Activated CD4-positive, CD25-positive, alpha-beta regulatory T cell treated with anti-CD3 and anti-CD28 coated beads, Interleukin-2, amount 50 U/mL, for 24 hours (primary cell): Measurements from ENCODE around the gene DNASE2B.
A peak's percentile ranks its signal among the peaks of the same experiment; 100 is the strongest.

Experiments used
- ATAC-seq, 2 donors: fragments of 150-1000 bp; cut with Tn5 transposase; one replicate each; pipeline ENCODE4 v1.10.0; 2021; ENCODE audit warnings: mild to moderate bottlenecking in 1 of 2, moderate library complexity in 1 of 2

Gene DNASE2B, protein sequence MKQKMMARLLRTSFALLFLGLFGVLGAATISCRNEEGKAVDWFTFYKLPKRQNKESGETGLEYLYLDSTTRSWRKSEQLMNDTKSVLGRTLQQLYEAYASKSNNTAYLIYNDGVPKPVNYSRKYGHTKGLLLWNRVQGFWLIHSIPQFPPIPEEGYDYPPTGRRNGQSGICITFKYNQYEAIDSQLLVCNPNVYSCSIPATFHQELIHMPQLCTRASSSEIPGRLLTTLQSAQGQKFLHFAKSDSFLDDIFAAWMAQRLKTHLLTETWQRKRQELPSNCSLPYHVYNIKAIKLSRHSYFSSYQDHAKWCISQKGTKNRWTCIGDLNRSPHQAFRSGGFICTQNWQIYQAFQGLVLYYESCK

DNA sequence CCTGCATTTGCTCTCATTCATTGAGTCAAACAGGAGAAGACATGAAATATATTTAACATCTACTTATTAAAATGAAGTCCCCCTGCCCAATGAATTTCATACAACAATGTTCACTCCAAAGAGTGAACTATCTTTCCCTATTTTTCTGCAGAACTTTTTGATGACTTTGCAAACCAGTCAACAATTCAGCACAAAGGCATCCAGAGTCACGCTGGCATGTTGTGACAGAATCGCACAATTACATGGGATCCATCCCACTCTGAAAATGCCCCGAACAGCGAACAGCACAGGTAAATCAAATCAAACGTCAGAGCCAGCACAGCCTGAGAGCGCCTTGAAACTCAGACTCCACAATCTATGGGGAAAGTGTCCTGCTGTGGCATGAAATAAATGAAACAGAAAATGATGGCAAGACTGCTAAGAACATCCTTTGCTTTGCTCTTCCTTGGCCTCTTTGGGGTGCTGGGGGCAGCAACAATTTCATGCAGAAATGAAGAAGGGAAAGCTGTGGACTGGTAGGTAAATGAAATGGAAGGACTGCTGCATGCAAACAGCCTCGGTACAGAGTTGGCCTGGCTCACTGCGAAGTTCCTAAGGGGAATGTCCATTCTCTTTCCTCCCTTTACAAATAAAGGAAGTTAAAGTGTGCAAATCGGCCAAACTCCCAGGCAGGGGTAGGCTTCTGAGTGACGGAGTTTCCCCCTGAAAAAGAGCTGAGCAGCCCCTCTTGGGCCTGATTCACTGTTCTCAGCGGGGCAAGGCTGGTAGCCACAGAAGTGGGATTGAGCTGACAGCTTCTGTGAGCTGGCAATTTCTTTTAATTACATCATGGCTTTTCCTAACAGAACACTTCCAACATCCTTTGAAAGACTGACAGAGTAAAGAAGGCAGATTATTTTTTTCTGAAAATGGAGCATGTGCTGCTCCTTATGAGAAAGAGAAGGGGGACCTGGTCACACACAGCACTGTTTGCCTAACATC lies at the start of gene DNASE2B:
TSS of gene DNASE2B (plus strand) at position 310 of the 981 bp plus-strand sequence. CDS start at position 391, 81 bp downstream.
- no peak for ATAC-seq

DNA sequence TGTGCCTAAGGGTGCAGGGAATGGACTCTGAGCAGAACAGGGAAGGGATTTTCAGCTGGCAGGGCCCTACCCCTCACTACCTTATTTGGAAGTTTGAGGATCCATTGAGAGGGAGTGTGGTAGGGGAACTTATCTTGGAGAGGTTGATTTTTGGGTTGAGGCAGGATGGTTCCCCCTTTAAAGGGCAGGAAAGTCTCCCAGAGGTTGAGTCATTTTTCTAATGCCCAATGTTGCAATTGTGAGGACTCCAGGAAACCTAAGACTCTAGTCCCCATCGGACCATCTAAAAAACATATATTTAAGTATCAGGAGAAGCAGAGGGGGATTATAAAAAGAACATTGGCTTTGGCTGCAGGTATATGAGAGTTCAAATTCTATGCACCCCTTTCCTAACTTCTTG lies 49.5 kb upstream of the DNASE2B start:
- ATAC-seq: no peak

DNA sequence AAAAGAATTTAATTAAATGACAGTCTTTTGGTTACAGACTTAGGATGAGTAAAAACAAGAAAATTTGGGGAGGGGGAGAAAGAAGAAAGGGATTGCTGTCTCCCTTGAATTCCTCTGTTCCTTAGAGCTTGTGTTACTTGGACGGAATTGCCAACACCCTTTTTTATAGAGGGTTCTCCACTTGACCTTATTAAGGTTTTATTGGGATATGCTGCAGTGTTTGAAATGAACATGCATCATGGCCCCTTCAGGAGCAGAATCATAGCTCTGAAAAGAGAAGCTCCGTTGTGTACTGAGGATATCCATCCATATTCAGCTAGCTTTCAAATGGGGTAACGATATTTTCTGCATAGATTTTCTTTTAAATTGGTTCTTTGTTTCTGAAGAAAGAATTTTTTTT lies 48.2 kb upstream of the DNASE2B start:
- ATAC-seq: no peak

DNA sequence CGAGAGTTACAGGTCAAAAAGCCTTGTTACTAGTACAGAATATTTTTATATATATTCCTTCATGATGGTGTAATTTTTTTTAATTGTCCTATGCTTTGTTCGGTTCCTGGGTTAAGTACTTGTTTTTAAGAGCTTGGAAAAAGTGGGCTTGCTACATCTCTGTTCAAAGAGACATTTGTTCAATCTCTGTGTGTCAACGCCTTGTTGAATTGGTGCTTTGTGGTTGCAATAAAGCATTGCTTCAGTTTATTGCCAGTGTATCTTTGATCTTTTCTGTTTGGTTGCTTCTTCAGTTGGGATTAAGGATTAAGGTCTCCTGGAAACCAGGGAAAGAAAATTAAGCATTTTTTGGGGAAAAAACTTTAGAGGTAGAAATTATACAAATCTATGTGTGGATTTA lies 47.7 kb upstream of the DNASE2B start:
- no peak for ATAC-seq

DNA sequence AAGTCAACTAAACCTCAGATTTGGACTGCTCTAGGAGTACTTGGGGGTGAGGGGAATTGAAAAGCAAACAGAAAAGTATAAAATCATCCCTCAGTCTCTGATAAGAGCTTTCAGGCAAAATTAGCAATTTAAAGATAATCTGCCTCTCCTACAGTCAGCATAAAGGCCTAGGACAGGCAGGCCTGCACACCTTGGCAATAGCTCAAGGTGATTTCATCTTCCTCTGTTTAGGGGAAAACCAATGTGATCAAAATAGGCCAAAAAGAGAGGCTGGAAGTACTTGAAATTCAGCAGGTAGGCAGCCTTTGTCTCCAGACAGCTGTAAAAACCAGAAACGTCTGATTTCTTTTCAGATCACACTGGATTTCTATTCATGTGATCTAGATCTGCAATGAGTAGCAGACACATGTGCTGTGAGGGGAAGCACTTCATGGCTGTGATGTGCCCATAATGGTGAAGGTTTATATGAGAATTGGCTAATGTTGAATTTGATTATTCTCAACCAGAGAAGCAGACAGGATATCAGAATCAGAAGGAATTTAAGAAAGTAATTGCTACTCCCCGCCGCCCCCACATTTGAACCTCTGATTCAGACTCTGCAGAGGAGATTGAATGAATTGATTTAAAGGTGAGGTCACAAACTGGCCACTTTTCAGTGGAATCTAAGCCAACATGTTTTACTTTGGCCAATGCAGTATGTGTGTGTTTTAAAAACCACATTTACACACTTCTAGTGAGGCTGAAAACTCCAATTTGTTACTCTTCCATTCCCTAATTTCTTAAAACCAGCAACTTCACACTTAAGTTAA lies 45.8 kb upstream of the DNASE2B start:
- no peak for ATAC-seq

DNA sequence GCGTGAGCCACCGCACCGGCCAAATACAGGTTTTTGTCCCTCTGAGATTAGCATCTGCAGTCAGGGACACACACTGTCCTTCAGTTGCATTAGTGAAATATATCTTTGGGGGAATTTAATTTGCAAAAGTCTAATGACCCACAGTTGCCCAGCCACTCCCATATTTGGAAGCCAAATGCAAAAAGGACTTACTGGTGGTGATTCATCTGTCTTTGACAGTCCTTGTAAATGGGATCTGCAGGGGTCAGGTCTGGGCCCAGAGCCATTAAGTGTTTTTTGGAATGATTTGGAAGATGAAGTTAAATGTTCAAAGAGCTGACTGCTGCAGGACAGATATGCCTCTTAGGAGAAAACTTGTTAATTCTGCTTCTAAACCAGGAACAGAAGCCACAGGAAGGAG lies 44.6 kb upstream of the DNASE2B start:
- no peak for ATAC-seq

DNA sequence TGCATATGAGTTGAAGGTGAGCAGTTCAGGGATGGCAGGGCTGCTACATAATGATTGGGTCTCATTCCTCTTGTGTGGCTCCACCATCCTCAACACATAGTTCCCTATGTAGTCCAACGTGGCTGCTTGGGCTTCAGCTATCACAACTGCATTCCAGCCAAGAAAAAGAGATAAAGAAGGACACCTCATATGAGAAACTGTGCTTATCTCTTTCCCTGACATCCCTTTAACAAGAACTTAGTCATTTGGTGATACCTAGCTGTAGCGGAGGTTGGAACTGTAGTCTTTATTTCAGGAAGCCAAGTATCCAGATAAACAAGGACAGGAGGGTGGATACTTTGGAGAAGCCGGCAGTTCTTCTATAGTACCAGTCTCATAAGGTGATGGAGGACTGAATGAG lies 42.7 kb upstream of the DNASE2B start:
- ATAC-seq: no peak

DNA sequence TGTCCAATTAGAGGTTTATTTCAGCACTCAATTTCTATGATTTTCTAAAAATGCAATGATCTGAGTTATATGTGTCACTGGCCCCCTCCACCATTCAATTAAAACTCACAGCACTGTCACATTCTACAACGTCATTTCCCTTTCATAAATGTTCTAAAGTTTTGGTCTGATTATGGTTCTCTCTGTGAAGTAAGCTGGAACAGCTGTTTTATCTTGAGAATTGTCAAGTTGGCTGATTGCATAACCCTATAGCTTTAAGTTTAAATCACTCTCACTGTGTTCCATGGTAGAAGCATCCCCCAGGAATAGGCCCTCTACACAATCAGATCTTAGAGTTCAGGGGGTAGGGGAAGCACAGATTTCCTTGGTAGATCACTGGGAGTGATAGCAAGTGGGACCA lies 41.4 kb upstream of the DNASE2B start:
- no peak for ATAC-seq

DNA sequence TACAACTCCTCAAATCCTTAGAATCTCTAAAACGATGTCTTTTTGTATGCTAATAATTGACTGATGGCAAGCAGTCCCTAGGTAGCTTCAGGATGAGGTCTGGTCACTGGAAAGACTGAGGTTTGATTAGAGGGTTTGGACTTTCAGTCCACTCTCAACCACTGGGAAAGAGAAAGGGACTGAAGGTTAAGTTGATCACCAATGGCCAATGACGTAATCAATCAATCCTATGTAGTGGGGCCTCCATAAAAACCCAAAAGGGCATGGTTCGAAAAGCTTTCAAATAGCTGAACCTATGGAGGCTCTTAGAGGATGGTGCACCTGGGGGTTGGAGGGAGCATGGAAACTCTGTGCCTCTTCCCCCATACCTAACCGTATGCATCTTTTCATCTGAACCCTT lies 39.6 kb upstream of the DNASE2B start:
- no peak for ATAC-seq

DNA sequence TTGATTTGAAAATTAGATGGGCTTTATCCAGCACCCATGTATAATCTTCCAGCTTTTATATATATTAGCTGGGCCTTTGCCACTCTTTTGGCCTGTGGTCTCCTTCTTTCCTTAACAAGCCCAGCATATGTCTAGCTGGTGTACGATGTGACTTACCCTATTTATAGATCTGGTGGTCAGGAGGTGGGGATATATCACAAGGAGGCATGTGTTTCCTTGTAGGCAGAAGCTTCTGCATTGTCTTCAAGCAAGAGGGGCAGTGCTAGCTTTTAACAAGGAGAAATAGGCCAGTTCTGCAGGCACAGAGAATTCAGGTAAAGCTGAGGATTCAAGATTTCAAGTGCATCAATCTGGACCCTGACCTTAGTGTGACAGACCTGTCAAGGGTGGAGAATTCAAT lies 38.0 kb upstream of the DNASE2B start:
- no peak for ATAC-seq

DNA sequence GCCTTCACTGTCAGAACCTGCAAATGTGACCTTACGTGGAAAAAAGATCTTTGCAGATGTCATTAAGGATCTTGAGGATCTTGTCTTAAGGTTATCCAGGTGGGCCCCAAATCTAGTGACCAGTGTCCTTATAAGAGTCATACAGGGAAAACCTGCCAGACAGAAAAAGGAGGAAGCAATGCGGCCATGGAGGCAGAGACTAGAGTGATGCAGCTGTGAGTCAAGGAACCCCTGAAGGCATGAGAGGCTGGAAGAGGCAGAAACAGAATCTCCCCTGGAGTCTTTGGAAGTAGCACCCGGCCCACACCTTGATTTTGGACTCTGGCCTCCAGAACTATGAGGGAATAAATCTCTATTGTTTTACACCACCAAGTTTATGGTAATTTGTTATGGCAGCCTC lies 36.5 kb upstream of the DNASE2B start:
- no peak for ATAC-seq

DNA sequence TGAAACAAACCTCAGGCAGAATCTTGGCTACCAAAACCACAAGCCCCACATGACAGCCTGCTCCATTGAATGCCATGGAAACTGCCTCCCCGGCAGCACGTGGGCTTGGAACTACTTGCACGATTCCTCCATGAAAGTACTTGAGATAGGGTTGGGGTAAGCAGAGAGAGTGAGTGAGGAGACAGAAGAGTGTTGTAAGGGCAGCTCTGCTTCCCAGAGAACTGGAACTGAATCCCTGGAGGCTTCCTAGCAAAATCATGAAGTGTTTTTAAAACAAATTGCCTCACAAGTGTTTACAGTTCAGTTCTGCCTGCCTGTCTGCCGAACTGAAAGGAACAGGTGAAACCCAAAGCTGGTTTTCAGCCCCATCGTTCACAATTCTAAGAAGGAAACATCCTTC lies 35.3 kb upstream of the DNASE2B start:
- no peak for ATAC-seq

DNA sequence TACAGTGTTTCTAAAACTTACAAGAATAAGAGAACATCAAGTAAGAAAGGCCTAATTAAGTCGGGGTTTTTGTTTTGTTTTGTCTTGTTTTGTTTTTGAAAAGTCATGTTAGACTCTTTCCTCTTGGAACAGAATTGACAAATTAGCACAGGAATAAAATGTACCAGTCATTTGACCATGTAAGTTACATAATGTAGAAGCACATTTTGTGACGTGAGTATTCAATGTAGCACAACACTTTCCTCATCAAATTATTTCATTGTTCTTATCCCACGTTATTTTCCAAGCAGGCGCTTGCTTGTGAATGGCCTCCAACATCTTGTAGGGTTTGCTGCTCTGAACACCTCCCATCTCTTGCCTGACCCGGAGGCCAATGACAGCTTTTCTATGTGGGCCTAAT lies 34.7 kb upstream of the DNASE2B start:
- no peak for ATAC-seq

DNA sequence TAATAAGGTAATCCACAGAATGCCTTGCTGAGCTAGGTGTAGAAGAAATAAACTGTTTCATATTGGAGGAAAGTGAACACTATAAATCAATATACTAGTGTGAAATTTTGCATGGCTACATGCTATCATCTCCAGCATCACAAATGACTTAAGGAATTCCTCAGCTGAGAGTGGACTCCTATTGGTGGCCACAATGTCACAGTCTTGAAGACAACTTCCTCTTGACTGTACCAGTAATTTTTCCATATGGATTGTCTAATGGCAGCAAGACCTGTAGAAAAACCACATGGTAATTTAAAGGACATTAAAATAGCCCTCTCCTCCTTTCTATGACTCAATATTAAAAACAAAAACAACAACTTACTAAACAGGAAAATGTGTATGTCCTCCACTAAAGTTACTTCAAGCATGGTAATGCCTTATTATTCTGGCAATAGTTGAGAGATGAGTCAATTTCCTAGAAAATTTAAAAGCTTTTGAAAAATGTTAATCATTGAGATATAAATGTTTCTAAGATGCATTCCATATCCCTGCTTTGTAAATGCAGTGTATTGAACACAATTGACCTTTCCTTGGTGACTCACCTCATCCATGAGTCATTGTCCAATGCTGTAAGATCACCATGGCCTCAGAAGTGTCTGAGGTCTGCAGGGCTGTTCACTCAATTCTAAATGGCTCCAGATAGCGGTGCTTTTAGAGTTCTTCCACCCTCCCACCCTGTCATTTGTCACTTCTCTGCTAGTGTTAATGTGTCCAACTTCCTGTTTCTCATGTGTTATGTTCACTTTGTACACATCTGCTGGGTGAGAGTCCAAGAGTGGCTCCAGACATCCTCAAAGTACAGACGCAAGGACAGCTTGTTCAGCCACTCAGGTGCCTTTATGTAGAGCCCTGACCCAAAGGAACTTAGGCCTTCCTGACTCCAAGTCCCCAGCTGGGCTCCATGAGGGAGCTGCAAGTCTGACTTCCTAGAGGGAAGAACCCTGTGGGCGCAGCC lies 32.8 kb upstream of the DNASE2B start:
- ATAC-seq: peak; percentile 65 to 66

DNA sequence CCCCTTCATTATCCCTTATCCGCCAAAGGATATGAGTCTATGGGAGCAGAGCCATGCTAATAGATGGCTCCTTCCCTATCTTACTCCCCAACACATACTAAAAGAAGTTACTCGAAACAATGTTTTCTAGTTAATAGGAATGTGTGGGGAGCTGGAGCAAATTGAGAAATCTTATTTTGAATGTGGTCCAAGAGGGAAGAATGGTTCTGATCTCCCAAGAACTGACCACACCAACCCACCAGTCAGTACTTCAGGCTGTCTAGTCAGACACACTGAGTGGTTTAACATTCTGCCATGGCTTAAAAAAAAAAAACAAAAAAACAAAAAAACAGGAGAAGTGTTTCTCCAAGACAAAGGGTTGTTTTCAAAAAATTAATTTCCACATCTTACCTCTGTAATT lies 31.5 kb upstream of the DNASE2B start:
- ATAC-seq: no peak

DNA sequence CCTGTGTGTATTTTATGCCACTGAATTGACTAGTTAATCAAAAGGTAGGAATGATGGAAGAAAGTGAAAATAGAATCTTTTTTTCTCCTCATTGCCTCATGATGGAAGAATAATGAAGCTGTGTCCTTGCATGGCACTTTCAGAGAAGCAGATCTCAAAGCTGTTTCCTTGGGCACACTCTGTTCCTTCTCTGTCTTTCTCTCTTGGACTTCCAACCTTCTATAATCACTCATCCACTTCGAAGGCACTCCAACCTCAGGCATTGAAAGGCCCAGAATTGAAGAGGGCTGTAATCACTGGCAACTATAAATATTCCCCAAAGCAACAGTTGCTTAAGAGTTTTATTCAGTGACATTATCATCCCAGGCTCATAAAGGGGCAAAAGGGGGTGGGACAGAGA lies 31.1 kb upstream of the DNASE2B start:
- no peak for ATAC-seq

DNA sequence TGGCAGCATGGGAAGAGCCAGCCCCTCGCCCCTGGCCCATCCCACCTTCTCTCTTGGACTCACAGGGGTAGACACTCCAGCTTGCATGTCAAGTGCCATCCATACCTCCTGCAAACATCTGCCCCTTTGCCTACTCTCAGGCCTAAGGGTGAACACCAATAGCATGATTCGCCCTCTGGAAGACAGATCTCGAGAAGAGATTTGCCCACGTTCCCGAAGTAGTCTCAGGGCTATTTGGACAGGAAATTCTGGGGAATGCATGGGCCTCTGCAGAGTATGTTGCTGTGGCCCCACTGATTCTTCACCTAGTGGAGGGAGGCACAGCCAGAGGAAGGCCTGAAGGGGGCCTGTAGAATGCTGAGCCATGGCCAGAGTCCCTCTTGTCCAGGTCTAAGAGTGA lies 29.8 kb upstream of the DNASE2B start:
- no peak for ATAC-seq

DNA sequence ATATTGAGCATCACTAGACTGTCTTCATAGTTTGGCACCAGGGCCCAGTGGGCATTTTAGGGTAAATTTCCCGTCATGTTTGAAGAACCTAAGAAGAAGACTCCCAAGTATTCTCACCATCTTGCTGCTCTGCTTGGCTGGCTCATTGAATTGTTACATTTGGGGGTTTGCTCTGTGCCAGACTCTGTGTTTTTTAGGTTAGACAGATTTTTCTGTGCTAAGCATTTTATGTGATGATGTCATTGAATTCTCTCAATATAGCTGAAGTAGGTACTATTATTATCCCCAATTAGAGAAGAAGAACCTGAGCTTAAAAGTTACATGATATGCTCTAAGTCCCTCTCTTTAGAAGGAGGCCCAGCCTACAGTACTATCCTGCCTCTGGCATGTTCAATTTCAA lies 28.0 kb upstream of the DNASE2B start:
- ATAC-seq: no peak

DNA sequence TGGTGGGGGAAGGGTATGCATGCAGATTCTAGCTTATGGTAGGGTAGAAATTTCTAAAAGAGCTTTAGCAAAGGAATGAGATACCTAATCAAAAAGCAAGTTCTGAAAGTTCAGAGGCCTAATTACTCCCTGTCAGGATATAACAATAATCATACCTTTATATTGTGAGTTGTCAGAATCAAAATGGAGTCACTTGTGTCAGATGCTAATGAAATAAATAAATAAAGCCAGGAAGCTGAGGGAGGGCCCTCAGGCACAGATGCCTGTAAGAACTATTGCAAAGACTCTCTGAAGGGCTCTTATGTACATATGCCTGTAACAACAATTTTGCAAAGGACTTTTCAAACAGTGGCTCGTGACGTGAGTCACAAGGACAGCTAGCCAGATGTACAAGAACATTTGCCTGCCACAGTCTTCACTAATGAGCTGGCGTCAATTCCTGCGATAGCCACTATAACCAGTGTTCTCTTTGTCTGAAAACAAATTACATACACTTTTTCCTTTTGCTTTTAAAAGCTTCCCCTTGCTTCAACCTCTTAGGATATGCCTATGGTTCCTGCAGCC lies 27.4 kb upstream of the DNASE2B start:
- no peak for ATAC-seq

DNA sequence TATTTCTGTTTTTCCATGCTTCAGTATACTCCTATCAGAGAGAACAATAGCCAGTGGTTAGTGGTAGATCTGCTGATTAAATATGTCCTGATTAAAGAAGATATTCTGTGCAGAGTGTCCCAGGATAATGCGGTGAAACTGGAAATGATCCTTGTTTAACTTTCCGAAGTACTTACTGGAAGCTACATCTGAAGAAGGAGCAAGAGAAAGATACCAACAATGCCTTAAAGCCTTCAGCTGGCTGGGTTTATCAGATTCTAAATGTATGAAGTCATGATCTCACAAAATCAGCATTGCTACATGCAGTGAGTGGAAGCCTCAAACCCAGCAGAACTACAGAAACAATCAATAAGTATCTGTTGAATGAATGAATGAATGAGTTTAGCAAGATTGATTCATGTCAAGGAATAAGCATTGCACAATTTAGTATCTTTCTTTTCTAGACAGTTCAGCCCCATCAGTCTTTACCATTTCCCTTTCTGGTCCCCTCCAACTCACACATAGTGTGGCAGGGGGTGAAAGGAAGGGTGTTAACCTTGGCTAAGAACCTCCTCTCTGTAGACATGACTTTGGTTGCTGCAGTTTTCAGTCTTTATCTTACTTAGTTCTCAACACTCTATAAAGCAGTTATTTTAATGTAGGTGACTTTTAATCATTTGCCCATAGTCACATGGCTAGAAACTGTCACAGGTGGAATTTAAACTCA lies 24.7 kb upstream of the DNASE2B start:
- no peak for ATAC-seq
